ENCODE data around the gene ICE1. TPM values are rescaled to one million over a fixed set of nuclear protein-coding genes. Genes with fewer than 3 reads are reported as not detected.

ICE1 gene
- total and polyA plus RNA-seq, 9 of the 15 experiments (the other 6 are each of a cell fraction or from before 2014, with no cell fraction given): 4.9 to 47.4 (median 28.2) TPM

DNA sequence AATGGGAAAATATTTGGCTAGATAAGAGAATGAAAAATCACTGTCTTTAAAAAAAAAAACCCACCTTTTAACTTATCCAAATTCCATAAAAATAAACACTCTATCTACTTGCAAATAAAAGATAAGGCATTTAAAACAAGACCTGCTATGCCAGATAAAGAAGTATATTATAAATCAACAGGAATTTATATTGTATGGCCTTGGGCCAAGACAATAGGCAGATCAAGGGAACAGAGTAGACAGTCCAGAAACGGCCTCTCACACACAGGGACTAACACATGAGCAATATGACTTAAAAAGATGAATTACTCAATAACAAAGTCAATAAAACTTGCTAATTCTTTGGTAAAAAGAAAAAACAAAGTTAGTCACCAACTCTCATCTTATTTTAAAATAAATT lies 34.7 kb upstream of the ICE1 start:
- ChIA-PET CTCF (ENCODE audit: low intra/inter-chr PET ratio) (no interaction called here), POLR2A (no interaction called here)
- BruUV-seq (replicated peaks): no TSS peak
- intact Hi-C loops (cut with micrococcal nuclease): no loop called here
- TF ChIP-seq TCFL5 (CRISPR knock-in tag; conservative IDR thresholded peaks at IDR 0.05) (no peak), SRF (CRISPR knock-in tag; IDR thresholded peaks at IDR 0.05) (no peak), HMG20A (CRISPR knock-in tag; conservative IDR thresholded peaks at IDR 0.05) (no peak), RFX7 (CRISPR knock-in tag; IDR thresholded peaks at IDR 0.05) (no peak), CHD4 (IDR thresholded peaks at IDR 0.05; ENCODE audit: insufficient read depth, insufficient replicate concordance, low read depth, low read length, poor library complexity, severe bottlenecking) (no peak)
- no peak overlapping the region for H2AFZ ChIP-seq (ENCODE audit: low read depth, low read length)
- H3K36me3 ChIP-seq (ENCODE audit: control insufficient read depth, insufficient read depth, low read length): no peaks in the 10 kb centered on the region
- H3K27ac ChIP-seq (ENCODE audit: extremely low read depth, low read depth, low read length): no peak overlapping the region
- H4K20me1 ChIP-seq (replicated peaks; ENCODE audit: control insufficient read depth, insufficient read depth, low read length): no peaks in the 10 kb centered on the region
- no peaks in the 10 kb centered on the region for H3K79me2 ChIP-seq (ENCODE audit: control insufficient read depth, insufficient read depth, low read length)
- 0% methylated on average over 1 of the region's 1 CpG for WGBS (ENCODE audit: insufficient coverage, low coverage, missing lambda C conversion rate)
- H3K4me2 ChIP-seq (ENCODE audit: insufficient read depth, low read length): no peak overlapping the region
- no peaks in the 10 kb centered on the region for H3K9me1 ChIP-seq (ENCODE audit: control insufficient read depth, insufficient read depth, low read length)
- no peaks in the 10 kb centered on the region for H3K4me1 ChIP-seq (replicated peaks in 1 of 2; ENCODE audit: control insufficient read depth in 2 of 2, insufficient read depth in 2 of 2, low read length in 2 of 2)
- H3K4me3 ChIP-seq: no peak overlapping the region
- no peak overlapping the region for H3K9ac ChIP-seq (ENCODE audit: insufficient read depth in 1 of 2, low read depth in 2 of 2, low read length in 2 of 2)
- FAIRE-seq (no peak), ATAC-seq (no peak), DNase-seq (ENCODE audit: extremely low read depth in 1 of 4, low spot score in 3 of 4) (no peak)
- H3K27me3 ChIP-seq (ENCODE audit: control insufficient read depth in 2 of 2, insufficient read depth in 2 of 2, low read length in 2 of 2): peaks cover 13% of the 10 kb centered on the region in 2 experiments; a peak in 3 of 5 replicates
- H3K9me3 ChIP-seq (replicated peaks; ENCODE audit: control insufficient read depth, insufficient read depth, low read depth, low read length): no peaks in the 10 kb centered on the region
- in situ Hi-C loops (cut with MboI): no loop called here

Data from K562 (cell line).